Measurements from ENCODE around the gene GPA33. TPM values are rescaled to one million over a fixed set of nuclear protein-coding genes. Genes with fewer than 3 reads are reported as not detected.
A peak's percentile ranks its signal among the peaks of the same experiment; 100 is the strongest.

Gene GPA33
- total RNA-seq, 4 donors from 2014 or later: 15.7 to 397 (median 317) TPM

- DNase-seq: no peak
- TF ChIP-seq CTCF (IDR thresholded peaks at IDR 0.05) (peak in 2 of 6 experiments; percentile 11 to 27), POLR2A (IDR thresholded peaks at IDR 0.05) (peak in 1 of 2 donors; percentile 44)
- H3K4me1 ChIP-seq: peaks cover 0 to 36% (median 4%) of the 10 kb centered on the region in 4 donors
- H3K27me3 ChIP-seq: no peaks in the 10 kb centered on the region
- no peaks in the 10 kb centered on the region for H3K9me3 ChIP-seq
- H3K27ac ChIP-seq: peak overlapping the region in 3 of 4 donors; percentile 11 to 96 (median 95)
- peak overlapping the region in 2 of 4 donors; percentile 16 to 26 for H3K4me3 ChIP-seq
- H3K36me3 ChIP-seq: no peaks in the 10 kb centered on the region
These were observed 4.1 kb downstream of the GPA33 start for GRCh38 chr1:167086033-167086432.

- DNase-seq: no peak
- TF ChIP-seq CTCF (IDR thresholded peaks at IDR 0.05): no peak
- no peak for TF ChIP-seq POLR2A (IDR thresholded peaks at IDR 0.05)
- no peaks in the 10 kb centered on the region for H3K36me3 ChIP-seq
- peak overlapping the region in 3 of 4 donors; percentile 82 to 96 (median 95) for H3K27ac ChIP-seq
- H3K9me3 ChIP-seq: no peaks in the 10 kb centered on the region
- H3K4me3 ChIP-seq: no peak overlapping the region
- H3K27me3 ChIP-seq: no peaks in the 10 kb centered on the region
- peaks cover 0 to 46% (median 1%) of the 10 kb centered on the region in 4 donors for H3K4me1 ChIP-seq
These were observed 5.4 kb downstream of the GPA33 start for GRCh38 chr1:167084757-167085156.

GRCh38 chr1:167083871-167084270 is 6.3 kb downstream of the GPA33 start:
- Histone ChIP-seq H3K27ac (peak overlapping the region in 3 of 4 donors; percentile 82 to 96 (median 95)), H3K4me1 (peaks cover 0 to 47% (median 1%) of the 10 kb centered on the region in 4 donors), H3K36me3 (no peaks in the 10 kb centered on the region), H3K9me3 (no peaks in the 10 kb centered on the region), H3K4me3 (peak overlapping the region in 1 of 4 donors; percentile 11), H3K27me3 (no peaks in the 10 kb centered on the region)
- no peak for DNase-seq
- no peak for TF ChIP-seq CTCF (IDR thresholded peaks at IDR 0.05)
- TF ChIP-seq POLR2A (IDR thresholded peaks at IDR 0.05): no peak

GRCh38 chr1:167083066-167083665 is 7.0 kb downstream of the GPA33 start:
- peaks cover 0 to 47% (median 1%) of the 10 kb centered on the region in 4 donors for H3K4me1 ChIP-seq
- H3K27ac ChIP-seq: peak overlapping the region in 3 of 4 donors; percentile 82 to 96 (median 95)
- peak overlapping the region in 2 of 4 donors; percentile 26 to 34 for H3K4me3 ChIP-seq
- peak in 2 of 3 donors; percentile 70 to 77 for DNase-seq
- H3K27me3 ChIP-seq: no peaks in the 10 kb centered on the region
- H3K36me3 ChIP-seq: no peaks in the 10 kb centered on the region
- no peaks in the 10 kb centered on the region for H3K9me3 ChIP-seq
- no peak for TF ChIP-seq POLR2A (IDR thresholded peaks at IDR 0.05)
- no peak for TF ChIP-seq CTCF (IDR thresholded peaks at IDR 0.05)

- H3K4me1 ChIP-seq: peaks cover 0 to 47% (median 1%) of the 10 kb centered on the region in 4 donors
These were observed 7.6 kb downstream of the GPA33 start for GRCh38 chr1:167082511-167083027.

More at GRCh38 chr1:167082511-167083027, 7.6 kb downstream of the GPA33 start:
- Histone ChIP-seq H3K27ac (peak overlapping the region in 3 of 4 donors; percentile 82 to 96 (median 95)), H3K4me3 (peak overlapping the region in 2 of 4 donors; percentile 26 to 34), H3K9me3 (no peaks in the 10 kb centered on the region), H3K36me3 (no peaks in the 10 kb centered on the region), H3K27me3 (no peaks in the 10 kb centered on the region)
- DNase-seq: peak in 2 of 3 donors; percentile 87 to 91
- TF ChIP-seq POLR2A (IDR thresholded peaks at IDR 0.05) (peak; percentile 68 to 92), CTCF (IDR thresholded peaks at IDR 0.05) (peak in 3 of 6 experiments; percentile 30 to 52 (median 35))

Measured in Peyer's patch (tissue), 4 donors.